GM06990 (cell line): ENCODE results near the gene TBX10.

Experiments
- DNase-seq: peaks from one replicate; pipeline ENCODE4 v3.0.0-alpha.2; 2011; ENCODE audit not compliant: insufficient read length; ENCODE audit errors: extremely low read depth
- H3K27me3 ChIP-seq: replicated peaks from 2 replicates; pipeline ENCODE4 v1.6.0; 2011; ENCODE audit warnings: low read length; ENCODE audit not compliant: control insufficient read depth, insufficient read depth
- H3K36me3 ChIP-seq: 2 replicates; pipeline ENCODE4 v1.5.1; 2011; ENCODE audit warnings: low read length; ENCODE audit not compliant: control insufficient read depth, insufficient read depth
- H3K4me3 ChIP-seq: replicated peaks from 2 replicates; pipeline ENCODE4 v1.5.1; 2011; ENCODE audit warnings: low read depth, mild to moderate bottlenecking, control low read depth, low read length
- CTCF ChIP-seq: IDR thresholded peaks from 2 replicates; pipeline ENCODE4 v1.5.1; 2011; ENCODE audit warnings: low read length, control low read depth, mild to moderate bottlenecking, inconsistent platforms; ENCODE audit not compliant: insufficient read depth, poor library complexity, severe bottlenecking

The TBX10 gene

GRCh38 chr11:67617243-67617953, 22.2 kb downstream of the TBX10 start:
- Histone ChIP-seq H3K36me3 (peaks cover 4% of the 10 kb centered on the region), H3K27me3 (no peaks in the 10 kb centered on the region), H3K4me3 (no peak overlapping the region)
- no peak for DNase-seq
- no peak for TF ChIP-seq CTCF

GRCh38 chr11:67616431-67617242, 22.9 kb downstream of the TBX10 start:
- H3K27me3 ChIP-seq, result no peaks in the 10 kb centered on the region
- no peak overlapping the region for H3K4me3 ChIP-seq
- TF ChIP-seq CTCF, result no peak

GRCh38 chr11:67615728-67616430, 23.7 kb downstream of the TBX10 start:
- no peak for DNase-seq
- peaks cover 17% of the 10 kb centered on the region for H3K36me3 ChIP-seq
- TF ChIP-seq CTCF, result no peak
- H3K27me3 ChIP-seq, result no peaks in the 10 kb centered on the region
- no peak overlapping the region for H3K4me3 ChIP-seq

More at GRCh38 chr11:67616431-67617242, 22.9 kb downstream of the TBX10 start:
- DNase-seq, result no peak
- H3K36me3 ChIP-seq, result peaks cover 10% of the 10 kb centered on the region

- peaks cover 24% of the 10 kb centered on the region for H3K36me3 ChIP-seq
- TF ChIP-seq CTCF, result peak; percentile 71
- H3K4me3 ChIP-seq, result peak overlapping the region; percentile 39
- peak; percentile 59 for DNase-seq
- H3K27me3 ChIP-seq, result no peaks in the 10 kb centered on the region
Measured at GRCh38 chr11:67614730-67615714, 24.5 kb downstream of the TBX10 start.
